SH-SY5Y (cell line): ENCODE results near the gene MORC2.

Experiments used
- GATA2 ChIP-seq: IDR thresholded peaks from 2 replicates; pipeline ENCODE4 v1.6.1; 2011; ENCODE audit warnings: mild to moderate bottlenecking, low read depth, low read length
- GATA3 ChIP-seq: IDR thresholded peaks from 2 replicates; pipeline ENCODE4 v1.6.1; 2011; ENCODE audit warnings: low read depth, mild to moderate bottlenecking, low read length, moderate library complexity

GRCh38 chr22:30953206-30953605 lies 15.4 kb downstream of the MORC2 start:
- no peak for TF ChIP-seq GATA2
- TF ChIP-seq GATA3: no peak
